Mesenchymal stem cell (in vitro differentiated cells and primary cell): Measurements from ENCODE around the gene CERS3.

Source experiments
- DNase-seq: peaks from one replicate; pipeline ENCODE4 v3.0.0-alpha.2; 2013
- H2AFZ ChIP-seq: one replicate; pipeline ENCODE4 v1.6.1; 2013; ENCODE audit warnings: low read depth, mild to moderate bottlenecking, control low read depth, inconsistent platforms, low read length, moderate library complexity
- H2AK5ac ChIP-seq: 2 replicates; pipeline ENCODE4 v1.6.1; 2013; ENCODE audit warnings: low read length, moderate library complexity, mild to moderate bottlenecking, inconsistent platforms; ENCODE audit not compliant: severe bottlenecking
- H2BK120ac ChIP-seq: one replicate; pipeline ENCODE4 v1.6.1; 2013; ENCODE audit warnings: low read depth, mild to moderate bottlenecking, inconsistent platforms, low read length, moderate library complexity
- H2BK12ac ChIP-seq, 2 experiments: one replicate each; pipeline ENCODE4 v1.6.1; 2013; ENCODE audit warnings: inconsistent platforms in 2 of 2, low read length in 2 of 2, mild to moderate bottlenecking in 2 of 2, moderate library complexity in 2 of 2, control low read depth in 1 of 2
- H2BK15ac ChIP-seq: one replicate; pipeline ENCODE4 v1.6.1; 2013; ENCODE audit warnings: mild to moderate bottlenecking, low read depth, inconsistent platforms; ENCODE audit not compliant: poor library complexity, severe bottlenecking
- H2BK5ac ChIP-seq: 2 replicates; pipeline ENCODE4 v1.6.1; 2013; ENCODE audit warnings: low read depth, mild to moderate bottlenecking, low read length, control low read depth, inconsistent platforms; ENCODE audit not compliant: poor library complexity, severe bottlenecking
- H3K14ac ChIP-seq, 2 experiments: one replicate each; pipeline ENCODE4 v1.6.1; 2013; ENCODE audit warnings: inconsistent platforms in 2 of 2, low read length in 2 of 2, control low read depth in 1 of 2, mild to moderate bottlenecking in 1 of 2, moderate library complexity in 1 of 2
- H3K18ac ChIP-seq, 2 experiments: one replicate each; pipeline ENCODE4 v1.6.1; 2013; ENCODE audit warnings: inconsistent platforms in 2 of 2, low read length in 2 of 2, control low read depth in 1 of 2, low read depth in 1 of 2, mild to moderate bottlenecking in 1 of 2
- H3K23ac ChIP-seq, 2 experiments: one replicate each; pipeline ENCODE4 v1.6.1; 2013; ENCODE audit warnings: inconsistent platforms in 2 of 2, low read length in 2 of 2, mild to moderate bottlenecking in 2 of 2, moderate library complexity in 2 of 2, control low read depth in 1 of 2
- H3K27ac ChIP-seq: 2 replicates; pipeline ENCODE4 v1.5.1; 2013; ENCODE audit warnings: mild to moderate bottlenecking, moderate library complexity, low read length, control low read depth, inconsistent platforms; ENCODE audit not compliant: poor library complexity, severe bottlenecking
- H3K27me3 ChIP-seq, 2 experiments: 2 replicates each; pipeline versions ENCODE4 v1.6.1 to v1.7.0; 2013; ENCODE audit warnings: low read length in 2 of 2, mild to moderate bottlenecking in 2 of 2, moderate library complexity in 2 of 2, control low read depth in 1 of 2, inconsistent platforms in 1 of 2; ENCODE audit not compliant: control insufficient read depth in 1 of 2, insufficient read depth in 1 of 2
- H3K36me3 ChIP-seq, 2 experiments: 2 replicates each; pipeline versions ENCODE4 v1.6.1 to v1.7.0; 2013; ENCODE audit warnings: low read length in 2 of 2, control low read depth in 1 of 2, inconsistent platforms in 1 of 2, low read depth in 1 of 2, mild to moderate bottlenecking in 1 of 2; ENCODE audit not compliant: insufficient read depth in 2 of 2, control insufficient read depth in 1 of 2
- H3K4ac ChIP-seq, 2 experiments: one replicate each; pipeline ENCODE4 v1.6.1; 2013; ENCODE audit warnings: inconsistent platforms in 2 of 2, low read length in 2 of 2, mild to moderate bottlenecking in 2 of 2, moderate library complexity in 2 of 2, control low read depth in 1 of 2, low read depth in 1 of 2
- H3K4me1 ChIP-seq: 2 replicates; pipeline ENCODE4 v1.6.1; 2013; ENCODE audit warnings: low read depth, low read length, control low read depth; ENCODE audit not compliant: control insufficient read depth, insufficient read depth
- H3K4me2 ChIP-seq: 2 replicates; pipeline ENCODE4 v1.6.1; 2013; ENCODE audit warnings: low read length, mild to moderate bottlenecking, inconsistent platforms; ENCODE audit not compliant: poor library complexity, severe bottlenecking
- H3K4me3 ChIP-seq, 2 experiments: 2 replicates each; pipeline versions ENCODE4 v1.5.1 to v1.7.0; 2013; ENCODE audit warnings: low read length in 2 of 2, mild to moderate bottlenecking in 2 of 2, control low read depth in 1 of 2, low read depth in 1 of 2; ENCODE audit not compliant: insufficient read depth in 1 of 2
- H3K79me1 ChIP-seq: replicated peaks from 2 replicates; pipeline ENCODE4 v1.6.1; 2013; ENCODE audit warnings: mild to moderate bottlenecking, control low read depth, low read length, inconsistent platforms; ENCODE audit not compliant: poor library complexity, severe bottlenecking
- H3K9ac ChIP-seq: 2 replicates; pipeline ENCODE4 v1.7.0; 2013; ENCODE audit warnings: mild to moderate bottlenecking, low read length, moderate library complexity
- H3K9me3 ChIP-seq: 2 replicates; pipeline ENCODE4 v1.7.0; 2013; ENCODE audit warnings: mild to moderate bottlenecking, low read length; ENCODE audit not compliant: control insufficient read depth
- H4K8ac ChIP-seq: one replicate; pipeline ENCODE4 v1.6.1; 2013; ENCODE audit warnings: inconsistent platforms, mild to moderate bottlenecking, low read length, moderate library complexity
- H4K91ac ChIP-seq: one replicate; pipeline ENCODE4 v1.6.1; 2013; ENCODE audit warnings: mild to moderate bottlenecking, low read length, inconsistent platforms
- WGBS: methylation state at CpG from one replicate; pipeline ENCODE4 v1.1.7; 2013; ENCODE audit warnings: mixed read lengths; 5-methylcytosine and 5-hydroxymethylcytosine counted together

CERS3 gene

GRCh38 chr15:100553468-100553867 lies 24.7 kb upstream of the CERS3 start:
- H3K4ac ChIP-seq, result no peak overlapping the region
- no peak overlapping the region for H3K23ac ChIP-seq
- H2AK5ac ChIP-seq, result no peak overlapping the region
- H2BK15ac ChIP-seq, result no peak overlapping the region
- 94% methylated on average over 16 of the region's 16 CpGs for WGBS
- H3K79me1 ChIP-seq, result no peaks in the 10 kb centered on the region
- H2BK120ac ChIP-seq, result no peak overlapping the region
- no peak overlapping the region for H2BK5ac ChIP-seq
- DNase-seq, result no peak
- no peak overlapping the region for H3K4me3 ChIP-seq
- H3K36me3 ChIP-seq, result peaks cover 0 to 6% of the 10 kb centered on the region in 2 experiments
- no peaks in the 10 kb centered on the region for H3K4me1 ChIP-seq
- no peaks in the 10 kb centered on the region for H3K27me3 ChIP-seq
- H3K18ac ChIP-seq, result no peak overlapping the region
- H3K14ac ChIP-seq, result no peak overlapping the region
- H2AFZ ChIP-seq, result no peak overlapping the region
- no peak overlapping the region for H4K8ac ChIP-seq
- H3K9me3 ChIP-seq, result no peaks in the 10 kb centered on the region
- no peak overlapping the region for H4K91ac ChIP-seq
- H2BK12ac ChIP-seq, result no peak overlapping the region
- no peak overlapping the region for H3K4me2 ChIP-seq
- H3K9ac ChIP-seq, result no peak overlapping the region
- H3K27ac ChIP-seq, result no peak overlapping the region

GRCh38 chr15:100547961-100548360 lies 19.2 kb upstream of the CERS3 start:
- Histone ChIP-seq H4K8ac (no peak overlapping the region), H3K4me2 (no peak overlapping the region), H2BK5ac (no peak overlapping the region), H2BK120ac (no peak overlapping the region), H2BK15ac (no peak overlapping the region), H4K91ac (no peak overlapping the region), H3K23ac (no peak overlapping the region), H3K79me1 (no peaks in the 10 kb centered on the region), H3K9ac (no peak overlapping the region), H3K4me1 (no peaks in the 10 kb centered on the region), H3K27ac (no peak overlapping the region), H2AFZ (no peak overlapping the region), H3K4ac (no peak overlapping the region), H3K14ac (no peak overlapping the region), H3K9me3 (no peaks in the 10 kb centered on the region), H2AK5ac (no peak overlapping the region), H3K4me3 (no peak overlapping the region), H3K27me3 (no peaks in the 10 kb centered on the region), H3K18ac (no peak overlapping the region), H3K36me3 (no peaks in the 10 kb centered on the region), H2BK12ac (no peak overlapping the region)
- no peak for DNase-seq
- 66% methylated on average over 5 of the region's 5 CpGs for WGBS

GRCh38 chr15:100544946-100545345 lies 16.2 kb upstream of the CERS3 start:
- Histone ChIP-seq H2AFZ (no peak overlapping the region), H3K4me3 (no peak overlapping the region), H2BK5ac (no peak overlapping the region), H3K27me3 (no peaks in the 10 kb centered on the region), H3K36me3 (no peaks in the 10 kb centered on the region), H3K79me1 (no peaks in the 10 kb centered on the region), H4K91ac (no peak overlapping the region), H2BK12ac (no peak overlapping the region), H3K4me2 (no peak overlapping the region), H3K4me1 (no peaks in the 10 kb centered on the region), H3K14ac (no peak overlapping the region), H2BK15ac (no peak overlapping the region), H3K27ac (no peak overlapping the region), H3K9me3 (no peaks in the 10 kb centered on the region), H3K9ac (no peak overlapping the region), H3K4ac (no peak overlapping the region), H2AK5ac (no peak overlapping the region), H2BK120ac (no peak overlapping the region), H3K23ac (no peak overlapping the region), H3K18ac (no peak overlapping the region), H4K8ac (no peak overlapping the region)
- 96% methylated on average over 4 of the region's 6 CpGs for WGBS
- DNase-seq, result no peak

GRCh38 chr15:100544338-100544841 lies 15.6 kb upstream of the CERS3 start:
- Histone ChIP-seq H3K23ac (no peak overlapping the region), H2AK5ac (no peak overlapping the region), H3K36me3 (no peaks in the 10 kb centered on the region), H3K27ac (no peak overlapping the region), H3K18ac (no peak overlapping the region), H3K9me3 (no peaks in the 10 kb centered on the region), H3K4me2 (no peak overlapping the region), H2BK12ac (no peak overlapping the region), H3K4me1 (no peaks in the 10 kb centered on the region), H3K79me1 (no peaks in the 10 kb centered on the region), H3K27me3 (no peaks in the 10 kb centered on the region), H2BK120ac (no peak overlapping the region), H3K4me3 (no peak overlapping the region), H4K91ac (no peak overlapping the region), H2BK5ac (no peak overlapping the region), H3K9ac (no peak overlapping the region), H2BK15ac (no peak overlapping the region), H3K4ac (no peak overlapping the region), H3K14ac (no peak overlapping the region), H2AFZ (no peak overlapping the region), H4K8ac (no peak overlapping the region)
- 95% methylated on average over 57 of the region's 57 CpGs for WGBS
- DNase-seq, result no peak
